ENCODE data around the gene TEX9.

The TEX9 gene

GRCh38 chr15:56454836-56455235 is 89.6 kb downstream of the TEX9 start:
- Histone ChIP-seq H3K4me3 (ENCODE audit: low read length) (no peak overlapping the region), H3K27me3 (ENCODE audit: control insufficient read depth, insufficient read depth, low read length) (no peaks in the 10 kb centered on the region), H3K9ac (ENCODE audit: low read depth, low read length) (no peak overlapping the region), H3K4me1 (ENCODE audit: control insufficient read depth, insufficient read depth, low read length) (no peaks in the 10 kb centered on the region), H3K9me3 (replicated peaks; ENCODE audit: low read length) (no peaks in the 10 kb centered on the region), H3K36me3 (ENCODE audit: insufficient read depth, low read length) (no peaks in the 10 kb centered on the region), H3K4me2 (ENCODE audit: low read length) (no peak overlapping the region)

DNA sequence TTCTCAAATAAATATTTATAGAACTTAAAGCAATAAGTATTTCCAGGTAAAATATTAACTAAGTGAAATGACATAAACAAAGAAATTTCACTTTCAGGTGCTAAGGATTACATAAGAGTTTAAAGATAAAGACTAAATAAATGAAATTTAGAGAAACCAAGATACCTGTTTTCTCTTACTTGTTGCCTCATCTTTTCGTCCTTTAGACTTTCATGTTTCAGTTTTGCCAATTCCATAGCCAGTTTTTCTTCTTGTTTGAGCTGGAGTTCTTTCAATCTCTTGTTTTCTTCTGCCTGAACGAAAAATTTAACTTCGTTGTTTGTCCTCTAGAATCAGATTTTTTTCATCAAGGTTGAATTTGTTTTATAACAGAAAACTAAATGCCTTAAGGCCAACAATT is 91.0 kb downstream of the TEX9 start:
- no peaks in the 10 kb centered on the region for H3K36me3 ChIP-seq (ENCODE audit: insufficient read depth, low read length)
- no peak overlapping the region for H3K4me2 ChIP-seq (ENCODE audit: low read length)
- H3K9me3 ChIP-seq (replicated peaks; ENCODE audit: low read length) = no peaks in the 10 kb centered on the region
- no peaks in the 10 kb centered on the region for H3K4me1 ChIP-seq (ENCODE audit: control insufficient read depth, insufficient read depth, low read length)
- H3K27me3 ChIP-seq (ENCODE audit: control insufficient read depth, insufficient read depth, low read length) = no peaks in the 10 kb centered on the region
- H3K9ac ChIP-seq (ENCODE audit: low read depth, low read length) = no peak overlapping the region
- H3K4me3 ChIP-seq (ENCODE audit: low read length) = no peak overlapping the region

DNA sequence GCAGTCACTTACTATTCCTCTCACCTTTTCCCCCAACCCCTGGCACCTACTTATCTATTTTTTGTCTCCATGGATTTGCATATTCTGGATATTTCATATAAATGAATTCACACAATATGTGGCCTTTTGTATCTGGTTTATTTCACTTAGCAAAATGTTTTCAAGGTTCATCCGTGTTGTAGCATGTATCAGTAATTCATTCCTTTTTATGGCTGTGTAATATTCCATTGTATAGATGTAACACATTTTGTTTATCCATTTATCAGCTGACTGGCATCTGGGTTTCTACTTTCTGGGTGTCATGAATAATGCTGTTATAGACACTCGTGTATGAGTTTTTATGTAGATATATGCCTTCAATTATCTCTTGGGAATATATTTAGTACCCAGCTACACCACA is 93.9 kb downstream of the TEX9 start:
- Histone ChIP-seq H3K9me3 (replicated peaks; ENCODE audit: low read length) (no peaks in the 10 kb centered on the region), H3K9ac (ENCODE audit: low read depth, low read length) (no peak overlapping the region), H3K36me3 (ENCODE audit: insufficient read depth, low read length) (no peaks in the 10 kb centered on the region), H3K27me3 (ENCODE audit: control insufficient read depth, insufficient read depth, low read length) (no peaks in the 10 kb centered on the region), H3K4me2 (ENCODE audit: low read length) (no peak overlapping the region), H3K4me3 (ENCODE audit: low read length) (no peak overlapping the region), H3K4me1 (ENCODE audit: control insufficient read depth, insufficient read depth, low read length) (no peaks in the 10 kb centered on the region)

- Histone ChIP-seq H3K4me1 (ENCODE audit: control insufficient read depth, insufficient read depth, low read length) (peaks cover 3% of the 10 kb centered on the region), H3K9me3 (replicated peaks; ENCODE audit: low read length) (no peaks in the 10 kb centered on the region), H3K27me3 (ENCODE audit: control insufficient read depth, insufficient read depth, low read length) (no peaks in the 10 kb centered on the region), H3K4me2 (ENCODE audit: low read length) (no peak overlapping the region), H3K9ac (ENCODE audit: low read depth, low read length) (no peak overlapping the region), H3K4me3 (ENCODE audit: low read length) (no peak overlapping the region), H3K36me3 (ENCODE audit: insufficient read depth, low read length) (no peaks in the 10 kb centered on the region)
Measured at GRCh38 chr15:56460071-56460470, 94.8 kb downstream of the TEX9 start.

DNA sequence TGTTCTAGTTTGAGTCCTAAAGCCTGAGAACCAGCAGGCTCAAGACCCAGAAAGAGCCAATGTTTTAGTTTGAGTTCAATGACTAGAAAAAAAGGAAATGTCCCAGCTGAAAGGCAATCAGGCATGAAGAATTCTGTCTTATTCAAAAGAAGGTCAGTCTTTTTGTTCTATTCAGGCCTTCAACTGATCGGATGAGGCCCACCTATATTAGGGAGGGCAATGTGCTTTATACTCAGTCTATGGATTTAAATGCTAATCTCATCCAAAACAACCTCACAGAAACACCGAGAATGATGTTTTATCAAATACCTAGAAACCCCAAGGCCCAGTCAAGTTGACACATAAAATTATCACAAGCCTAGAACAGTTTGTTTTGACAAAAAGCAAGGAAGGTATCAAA is 95.7 kb downstream of the TEX9 start:
- Histone ChIP-seq H3K9me3 (replicated peaks; ENCODE audit: low read length) (no peaks in the 10 kb centered on the region), H3K4me3 (ENCODE audit: low read length) (no peak overlapping the region), H3K4me2 (ENCODE audit: low read length) (no peak overlapping the region), H3K27me3 (ENCODE audit: control insufficient read depth, insufficient read depth, low read length) (no peaks in the 10 kb centered on the region), H3K9ac (ENCODE audit: low read depth, low read length) (no peak overlapping the region), H3K36me3 (ENCODE audit: insufficient read depth, low read length) (no peaks in the 10 kb centered on the region), H3K4me1 (ENCODE audit: control insufficient read depth, insufficient read depth, low read length) (peaks cover 3% of the 10 kb centered on the region)

GRCh38 chr15:56464893-56465520 is 99.8 kb downstream of the TEX9 start, which contains the start of gene MNS1:
Gene MNS1, minus strand, starts transcription at chr15:56465137. Its CDS starts 165 bp downstream, at chr15:56464972.
- peaks cover 3% of the 10 kb centered on the region for H3K4me1 ChIP-seq (ENCODE audit: control insufficient read depth, insufficient read depth, low read length)
- H3K36me3 ChIP-seq (ENCODE audit: insufficient read depth, low read length) = no peaks in the 10 kb centered on the region
- peak within 1 kb of the TSS; percentile 84 for H3K4me3 ChIP-seq (ENCODE audit: low read length)
- peaks cover 4% of the 10 kb centered on the region for H3K27me3 ChIP-seq (ENCODE audit: control insufficient read depth, insufficient read depth, low read length)
- peak within 1 kb of the TSS; percentile 75 for H3K9ac ChIP-seq (ENCODE audit: low read depth, low read length)
- no peaks in the 10 kb centered on the region for H3K9me3 ChIP-seq (replicated peaks; ENCODE audit: low read length)
- peak within 1 kb of the TSS; percentile 93 for H3K4me2 ChIP-seq (ENCODE audit: low read length)

DNA sequence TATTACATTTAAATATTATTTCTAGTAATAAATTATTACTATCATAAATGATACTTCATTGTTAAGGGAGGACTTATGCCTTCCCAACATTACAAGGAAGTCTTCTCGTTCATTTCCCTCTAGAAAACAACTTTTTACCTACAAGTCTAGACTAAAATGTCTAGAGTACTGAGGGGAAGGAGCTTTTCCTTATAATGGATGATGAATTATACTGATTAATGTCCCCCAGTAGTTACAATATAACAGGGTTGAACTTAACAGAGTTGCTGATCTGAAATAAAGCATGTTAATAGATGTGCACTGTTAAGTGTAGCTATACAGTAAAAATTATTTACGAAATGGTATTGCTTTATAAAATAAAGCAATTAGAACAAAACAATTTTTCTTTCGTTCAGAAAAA is 102.4 kb downstream of the TEX9 start:
- H3K9ac ChIP-seq (ENCODE audit: low read depth, low read length) = no peak overlapping the region
- no peak overlapping the region for H3K4me2 ChIP-seq (ENCODE audit: low read length)
- H3K9me3 ChIP-seq (replicated peaks; ENCODE audit: low read length) = no peaks in the 10 kb centered on the region
- H3K4me3 ChIP-seq (ENCODE audit: low read length) = no peak overlapping the region
- H3K27me3 ChIP-seq (ENCODE audit: control insufficient read depth, insufficient read depth, low read length) = peaks cover 15% of the 10 kb centered on the region
- H3K4me1 ChIP-seq (ENCODE audit: control insufficient read depth, insufficient read depth, low read length) = peaks cover 3% of the 10 kb centered on the region
- no peaks in the 10 kb centered on the region for H3K36me3 ChIP-seq (ENCODE audit: insufficient read depth, low read length)

- Histone ChIP-seq H3K9ac (ENCODE audit: low read depth, low read length) (peak overlapping the region; percentile 41), H3K9me3 (replicated peaks; ENCODE audit: low read length) (no peaks in the 10 kb centered on the region), H3K4me2 (ENCODE audit: low read length) (peak overlapping the region; percentile 79), H3K27me3 (ENCODE audit: control insufficient read depth, insufficient read depth, low read length) (peaks cover 19% of the 10 kb centered on the region), H3K4me1 (ENCODE audit: control insufficient read depth, insufficient read depth, low read length) (peaks cover 3% of the 10 kb centered on the region), H3K36me3 (ENCODE audit: insufficient read depth, low read length) (no peaks in the 10 kb centered on the region), H3K4me3 (ENCODE audit: low read length) (peak overlapping the region; percentile 64)
Measured at GRCh38 chr15:56468401-56468800, 103.2 kb downstream of the TEX9 start.

- Histone ChIP-seq H3K36me3 (ENCODE audit: insufficient read depth, low read length) (no peaks in the 10 kb centered on the region), H3K4me3 (ENCODE audit: low read length) (no peak overlapping the region), H3K27me3 (ENCODE audit: control insufficient read depth, insufficient read depth, low read length) (peaks cover 19% of the 10 kb centered on the region), H3K4me1 (ENCODE audit: control insufficient read depth, insufficient read depth, low read length) (peaks cover 1% of the 10 kb centered on the region), H3K4me2 (ENCODE audit: low read length) (no peak overlapping the region), H3K9ac (ENCODE audit: low read depth, low read length) (no peak overlapping the region), H3K9me3 (replicated peaks; ENCODE audit: low read length) (no peaks in the 10 kb centered on the region)
Measured at GRCh38 chr15:56469483-56469882, 104.3 kb downstream of the TEX9 start.

DNA sequence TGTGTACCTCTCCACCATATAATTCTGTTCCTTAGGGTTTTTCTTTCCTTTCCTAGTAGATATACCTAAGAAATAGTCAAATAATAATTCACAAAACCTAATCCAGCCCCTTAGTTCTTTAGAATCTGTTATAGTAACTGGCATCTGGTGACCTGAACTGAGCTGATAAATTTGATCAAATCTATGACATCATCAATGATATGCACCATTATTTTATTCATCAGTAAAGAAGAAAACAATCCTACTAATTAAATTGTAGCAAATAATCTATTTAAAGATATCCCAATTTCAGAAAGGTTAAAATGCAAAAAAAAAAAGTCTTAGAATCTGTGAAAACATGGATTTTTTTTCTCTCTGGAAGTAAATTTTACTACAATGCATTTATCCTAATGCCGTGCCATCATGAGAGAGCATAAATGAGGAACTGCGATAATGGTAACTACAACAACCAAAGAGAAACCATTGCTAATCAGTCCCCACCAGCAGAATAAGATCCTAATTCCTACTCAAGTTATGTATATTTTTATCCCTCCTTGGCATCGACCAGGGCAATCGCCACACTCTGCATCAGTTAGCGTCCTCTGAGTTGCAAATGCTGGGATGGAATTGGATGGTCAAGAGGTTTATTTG is 106.3 kb downstream of the TEX9 start:
- Histone ChIP-seq H3K27me3 (ENCODE audit: control insufficient read depth, insufficient read depth, low read length) (peaks cover 25% of the 10 kb centered on the region), H3K9ac (ENCODE audit: low read depth, low read length) (no peak overlapping the region), H3K36me3 (ENCODE audit: insufficient read depth, low read length) (no peaks in the 10 kb centered on the region), H3K4me3 (ENCODE audit: low read length) (no peak overlapping the region), H3K9me3 (replicated peaks; ENCODE audit: low read length) (no peaks in the 10 kb centered on the region), H3K4me2 (ENCODE audit: low read length) (no peak overlapping the region), H3K4me1 (ENCODE audit: control insufficient read depth, insufficient read depth, low read length) (no peaks in the 10 kb centered on the region)

- Histone ChIP-seq H3K27me3 (ENCODE audit: control insufficient read depth, insufficient read depth, low read length) (peaks cover 25% of the 10 kb centered on the region), H3K9ac (ENCODE audit: low read depth, low read length) (no peak overlapping the region), H3K9me3 (replicated peaks; ENCODE audit: low read length) (no peaks in the 10 kb centered on the region)
Measured at GRCh38 chr15:56472278-56472677, 107.1 kb downstream of the TEX9 start.

DNA sequence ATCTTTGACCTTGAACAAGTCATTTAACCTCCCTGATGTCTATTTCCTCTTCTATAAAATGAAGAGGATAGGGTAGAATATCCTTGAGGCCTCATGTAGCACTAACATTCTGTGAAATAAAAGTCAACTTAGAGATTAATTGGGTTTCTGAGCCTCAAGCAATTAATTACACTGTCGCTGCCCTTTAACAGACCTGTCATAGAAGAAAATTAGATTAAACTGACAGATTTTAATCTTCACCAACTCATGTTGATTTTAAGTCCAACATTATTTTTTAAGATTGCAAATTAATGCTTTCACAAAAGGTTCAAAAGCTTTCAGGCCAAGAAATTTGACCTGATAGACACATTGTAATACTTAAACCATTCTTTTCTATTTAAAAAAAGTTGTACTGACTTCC is 107.8 kb downstream of the TEX9 start:
- Histone ChIP-seq H3K9me3 (replicated peaks; ENCODE audit: low read length) (no peaks in the 10 kb centered on the region), H3K36me3 (ENCODE audit: insufficient read depth, low read length) (no peaks in the 10 kb centered on the region), H3K9ac (ENCODE audit: low read depth, low read length) (no peak overlapping the region), H3K27me3 (ENCODE audit: control insufficient read depth, insufficient read depth, low read length) (peaks cover 25% of the 10 kb centered on the region), H3K4me2 (ENCODE audit: low read length) (no peak overlapping the region), H3K4me1 (ENCODE audit: control insufficient read depth, insufficient read depth, low read length) (no peaks in the 10 kb centered on the region), H3K4me3 (ENCODE audit: low read length) (no peak overlapping the region)

More at GRCh38 chr15:56472278-56472677, 107.1 kb downstream of the TEX9 start:
- Histone ChIP-seq H3K4me1 (ENCODE audit: control insufficient read depth, insufficient read depth, low read length) (no peaks in the 10 kb centered on the region), H3K4me2 (ENCODE audit: low read length) (no peak overlapping the region), H3K4me3 (ENCODE audit: low read length) (no peak overlapping the region), H3K36me3 (ENCODE audit: insufficient read depth, low read length) (no peaks in the 10 kb centered on the region)
